MG63 (cell line): Measurements from ENCODE around the gene GSTA5. TPM values are rescaled to one million over a fixed set of nuclear protein-coding genes. Genes with fewer than 3 reads are reported as not detected.

ENCODE experiments used
- total RNA-seq: library from RNA; depleted of rRNA; stranded (reverse); fragments of >200 nt; shearing (Covaris generic); gene quantifications from 2 replicates; pipeline ENCODE4 v1.2.3, GENCODE V29; 2014; ENCODE audit warnings: low replicate concordance; rRNA removed

Gene GSTA5
- total RNA-seq, 1 experiment from 2014 or later = not detected

Other genes with a start within 250 kb of the GSTA5 start
- 279 and 387 TPM in 2 replicates for gene TMEM14A, start 169.7 kb downstream of the GSTA5 start, total RNA-seq
- 0.63 TPM in 1 of 2 replicates, not detected in the other for gene GSTA2, start 77.3 kb downstream of the GSTA5 start, total RNA-seq
- gene GSTA1, start 37.0 kb downstream of the GSTA5 start, total RNA-seq = 2.2 TPM in 2 replicates
- not detected in 2 replicates for gene GSTA3, start 68.9 kb upstream of the GSTA5 start, total RNA-seq
- 15.3 and 28.5 TPM in 2 replicates for gene GSTA4, start 154.5 kb upstream of the GSTA5 start, total RNA-seq
- 2.0 and 2.9 TPM in 2 replicates for gene CILK1, start 221.0 kb upstream of the GSTA5 start, total RNA-seq
- gene FBXO9, start 224.6 kb upstream of the GSTA5 start, total RNA-seq = 19.3 and 41.2 TPM in 2 replicates